Measurements from ENCODE around the gene NRN1L.

DNA sequence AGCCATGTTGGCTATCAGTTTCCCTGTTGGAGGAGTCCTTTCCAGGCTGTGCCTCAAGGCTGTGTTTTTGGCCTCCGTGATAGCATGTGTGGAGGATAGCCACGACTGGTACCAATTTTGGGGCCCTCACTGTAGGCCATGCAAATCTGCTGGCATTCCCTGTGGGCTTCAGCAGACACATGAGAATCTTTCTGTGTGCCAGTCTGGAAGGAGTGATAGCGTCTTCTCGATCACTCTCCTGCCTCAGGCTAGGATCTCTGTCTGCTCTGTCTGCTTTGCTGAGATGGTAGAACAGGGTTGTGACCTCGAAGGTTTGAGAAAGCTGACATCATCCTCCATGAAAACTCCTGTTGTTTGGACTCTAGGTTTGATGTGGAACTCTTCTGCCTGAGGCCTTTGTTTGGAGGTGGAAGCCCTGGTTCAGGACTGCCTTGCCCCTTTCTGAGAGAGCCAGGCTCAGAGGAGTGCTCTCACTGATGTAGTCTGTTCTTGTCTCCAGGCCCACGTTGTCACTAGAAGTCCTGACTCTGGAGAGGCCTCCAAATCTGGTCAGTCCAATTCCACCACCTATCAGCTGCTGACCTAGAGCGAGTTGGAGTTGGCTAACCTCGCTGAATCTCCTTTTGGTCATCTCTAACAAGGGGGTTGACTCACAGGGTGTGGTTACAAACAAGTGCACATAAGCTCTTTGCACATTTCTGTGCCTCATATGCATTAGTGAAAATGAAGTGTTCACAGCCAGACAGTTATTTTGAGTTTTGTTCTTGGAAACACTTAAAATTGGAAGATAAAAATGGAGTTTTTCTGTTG, 23.9 kb upstream of the NRN1L start:
- TF ChIP-seq CTCF (IDR thresholded peaks at IDR 0.05): no peak
- no peak for TF ChIP-seq POLR2A (IDR thresholded peaks at IDR 0.05)

All from adrenal gland (tissue), 5 donors.